HUDEP-2 (cell line): ENCODE results near the gene ZNF341.
A peak's percentile ranks its signal among the peaks of the same experiment; 100 is the strongest.

ENCODE experiments used
- DNase-seq, 76 experiments: peaks; one replicate each; lab custom pipeline; 2025; ENCODE audit not compliant: unreplicated experiment in 76 of 76; lab: John Stamatoyannopoulos, UW

Gene ZNF341

DNA sequence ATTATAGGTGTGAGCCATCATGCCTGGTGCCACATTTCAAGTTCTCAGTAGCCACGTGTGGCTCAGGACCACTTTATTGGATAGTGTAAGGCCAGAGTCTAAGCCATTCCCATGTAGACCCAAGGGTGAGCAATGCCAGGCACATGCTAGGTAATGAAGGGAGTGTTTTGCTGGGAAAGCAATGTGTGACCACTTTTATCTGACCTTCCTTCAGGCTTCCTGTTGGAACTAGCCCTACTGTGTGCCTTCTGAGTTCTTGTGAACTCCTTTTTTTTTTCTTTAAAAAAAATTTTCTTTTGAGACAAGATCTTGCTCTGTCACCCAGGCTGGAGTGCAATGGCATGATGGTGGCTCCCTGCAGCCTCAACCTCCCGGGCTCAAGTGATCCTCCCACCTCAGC, 33.3 kb downstream of the ZNF341 start:
- DNase-seq = no peak

DNA sequence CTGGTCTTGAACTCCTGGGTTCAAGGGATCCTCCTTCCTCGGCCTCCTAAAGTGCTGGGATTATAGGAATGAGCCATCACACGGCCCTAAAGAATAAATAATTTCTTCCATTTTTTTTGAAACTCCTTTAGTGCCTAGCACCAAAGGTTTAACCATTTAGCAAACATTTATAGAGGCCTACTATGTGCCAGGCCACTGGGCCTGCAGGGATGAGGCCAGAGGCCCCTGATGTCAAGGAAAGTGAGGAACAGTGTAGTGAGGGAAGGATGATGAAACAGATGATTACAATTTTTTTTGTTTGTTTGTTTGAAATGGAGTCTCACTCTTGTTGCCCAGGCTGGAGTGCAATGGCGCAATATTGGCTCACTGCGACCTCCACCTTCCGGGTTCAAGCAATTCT, 33.8 kb downstream of the ZNF341 start:
- no peak for DNase-seq

DNA sequence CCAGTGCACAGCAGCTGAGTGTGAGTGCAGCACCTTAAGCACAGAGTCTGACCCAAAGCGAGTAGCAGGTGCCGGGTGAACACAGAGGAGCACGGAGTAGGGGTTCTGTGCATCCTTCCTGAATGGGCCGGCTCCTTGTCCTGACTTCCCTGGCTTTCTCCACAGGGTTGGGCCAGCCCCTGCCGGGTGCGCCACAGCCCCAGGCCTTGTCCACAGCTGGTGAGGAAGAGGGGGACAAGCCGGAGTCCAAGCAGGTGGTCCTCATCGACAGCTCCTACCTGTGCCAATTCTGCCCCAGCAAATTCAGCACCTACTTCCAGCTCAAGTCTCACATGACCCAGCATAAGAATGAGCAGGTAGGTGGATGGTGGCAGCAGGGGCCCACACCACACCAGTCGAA, 34.9 kb downstream of the ZNF341 start:
- no peak for DNase-seq

DNA sequence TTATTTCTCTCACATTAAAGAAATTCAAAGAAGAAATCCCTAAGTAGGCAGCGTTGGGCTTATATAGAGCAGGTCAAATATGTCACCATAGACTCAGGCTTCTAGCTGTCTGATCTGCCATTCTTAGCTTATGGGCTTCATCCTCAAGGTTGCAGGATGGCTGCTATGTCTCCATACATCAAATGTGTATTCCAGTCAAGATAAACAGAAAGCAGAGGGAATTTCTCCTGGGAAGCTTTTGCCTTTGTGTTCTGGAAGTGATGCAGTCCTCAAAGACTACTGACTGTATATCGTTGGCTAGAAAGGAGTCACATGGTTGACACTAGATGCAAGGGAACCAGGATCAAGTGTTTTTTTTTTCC, 36.0 kb downstream of the ZNF341 start:
- no peak for DNase-seq

DNA sequence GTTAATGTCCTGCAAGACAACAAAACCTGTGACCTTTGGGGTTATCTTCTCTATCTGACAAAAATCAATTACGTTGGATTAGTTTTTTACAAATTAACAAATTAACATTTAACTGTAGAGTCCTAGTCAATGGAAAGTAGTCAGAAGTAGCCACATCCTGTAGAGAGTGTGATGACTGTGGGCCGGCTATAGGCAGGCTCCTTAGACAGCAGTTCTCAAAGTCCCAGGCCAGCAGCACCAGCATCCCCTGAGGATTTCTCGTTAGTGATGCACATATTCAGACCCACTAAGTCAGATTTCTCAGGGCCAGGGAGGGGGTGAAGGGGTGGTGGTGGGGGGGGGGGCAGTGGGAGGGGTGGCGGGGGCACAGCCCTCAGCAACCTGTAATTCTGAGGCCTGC, 37.2 kb downstream of the ZNF341 start:
- no peak for DNase-seq

DNA sequence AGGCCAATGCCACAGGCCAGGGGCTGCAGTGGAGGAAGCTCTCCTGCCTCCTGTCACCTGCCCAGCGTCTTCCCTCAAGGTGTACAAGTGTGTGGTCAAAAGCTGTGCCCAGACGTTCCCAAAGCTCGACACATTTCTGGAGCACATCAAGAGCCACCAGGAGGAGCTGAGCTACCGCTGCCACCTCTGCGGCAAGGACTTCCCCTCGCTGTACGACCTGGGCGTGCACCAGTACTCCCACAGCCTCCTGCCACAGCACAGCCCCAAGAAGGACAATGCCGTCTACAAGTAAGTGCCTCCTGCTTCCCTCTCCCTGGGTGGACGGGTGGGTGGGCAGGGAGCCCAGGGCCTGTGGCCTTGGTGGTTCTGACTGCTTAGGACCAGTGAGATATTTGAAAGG, 38.2 kb downstream of the ZNF341 start:
- DNase-seq = peak in 5 of 76 experiments; percentile 5 to 24 (median 14)

DNA sequence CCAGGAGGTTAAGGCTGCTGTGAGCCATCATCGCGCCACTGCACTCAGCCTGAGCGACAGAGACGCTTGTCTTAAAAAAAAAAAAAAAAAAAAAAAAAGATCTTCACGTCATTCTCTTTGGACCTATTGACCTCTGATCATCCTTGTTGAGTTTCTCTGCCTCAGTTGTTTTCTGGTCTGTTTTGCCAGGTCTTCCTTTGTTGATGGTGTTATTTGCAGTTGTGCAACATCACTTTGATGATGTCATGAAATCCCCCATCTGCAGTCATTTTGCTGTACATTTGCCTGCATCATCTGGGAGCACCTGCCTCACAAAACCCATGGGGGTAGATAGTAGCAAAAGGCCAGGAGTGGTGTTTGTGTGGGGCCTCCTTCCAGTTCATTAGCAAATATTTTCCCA, 40.1 kb downstream of the ZNF341 start:
- DNase-seq = no peak

DNA sequence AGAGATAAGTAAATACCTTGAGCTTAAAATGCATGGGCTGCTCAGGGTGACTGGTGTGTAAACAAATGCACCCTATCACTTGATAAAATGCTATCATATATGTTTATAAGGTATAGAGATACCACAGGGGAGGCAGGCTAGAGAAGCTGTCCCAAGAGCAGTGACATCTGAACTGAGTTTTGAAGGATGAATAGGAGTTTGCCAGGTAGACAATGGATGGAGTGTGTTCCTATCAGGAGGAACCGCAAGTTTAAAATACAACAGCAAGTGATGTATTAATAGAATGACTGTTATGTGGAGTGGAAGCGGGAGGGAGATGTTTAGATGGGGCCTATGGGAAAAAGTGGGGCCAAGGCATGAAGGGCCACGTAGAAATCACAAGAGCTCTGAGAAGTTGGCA, 40.6 kb downstream of the ZNF341 start:
- DNase-seq = no peak

DNA sequence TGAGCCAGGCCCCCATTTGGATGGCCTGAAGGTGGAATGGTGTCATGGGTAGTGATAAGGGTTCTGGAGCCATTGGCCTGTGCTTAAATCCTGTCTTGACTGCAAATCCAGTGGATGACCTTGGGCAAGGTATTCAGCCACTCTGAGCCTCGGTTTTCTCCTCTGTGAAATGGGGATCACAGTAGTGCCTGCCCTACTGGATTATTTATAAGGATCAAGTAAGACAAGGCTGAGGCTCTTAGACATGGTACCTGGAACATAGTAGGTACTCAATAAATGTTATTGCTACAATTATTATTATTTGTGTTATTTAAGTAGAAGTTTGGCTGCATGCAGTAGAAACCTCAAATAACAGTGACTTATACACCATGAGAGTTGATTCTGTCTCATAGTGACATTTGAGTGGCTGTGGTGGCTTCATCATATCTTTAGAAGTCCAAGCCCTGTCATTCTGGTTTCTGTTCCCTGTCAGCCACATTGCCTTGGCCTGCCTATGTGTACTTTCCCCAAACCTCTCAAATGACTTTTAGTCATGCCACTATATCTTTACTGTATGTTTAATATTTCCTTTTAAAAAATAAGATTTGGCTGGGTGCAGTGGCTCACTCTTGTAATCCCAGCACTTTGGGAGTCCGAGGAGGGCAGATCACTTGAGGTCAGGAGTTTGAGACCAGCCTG, 41.8 kb downstream of the ZNF341 start:
- DNase-seq = no peak

DNA sequence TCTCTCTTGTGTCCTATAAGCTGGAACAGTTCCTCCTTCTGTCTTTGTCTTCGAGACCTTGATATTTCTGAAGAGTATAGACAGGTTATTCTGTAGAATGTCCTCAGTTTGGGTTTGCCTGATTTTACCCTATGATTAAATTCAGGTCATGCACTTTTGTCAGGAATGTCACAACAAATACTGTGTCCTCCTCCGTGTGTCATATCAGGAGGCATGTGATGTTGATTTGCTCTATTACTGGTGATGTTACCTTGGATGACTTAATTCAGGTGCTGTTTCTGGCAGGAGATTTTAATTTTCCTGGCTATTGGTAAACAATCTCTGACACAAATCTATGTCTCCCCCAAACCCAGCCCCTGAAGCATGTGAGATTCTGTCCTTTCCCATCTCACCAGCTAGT, 46.0 kb downstream of the ZNF341 start:
- no peak for DNase-seq

DNA sequence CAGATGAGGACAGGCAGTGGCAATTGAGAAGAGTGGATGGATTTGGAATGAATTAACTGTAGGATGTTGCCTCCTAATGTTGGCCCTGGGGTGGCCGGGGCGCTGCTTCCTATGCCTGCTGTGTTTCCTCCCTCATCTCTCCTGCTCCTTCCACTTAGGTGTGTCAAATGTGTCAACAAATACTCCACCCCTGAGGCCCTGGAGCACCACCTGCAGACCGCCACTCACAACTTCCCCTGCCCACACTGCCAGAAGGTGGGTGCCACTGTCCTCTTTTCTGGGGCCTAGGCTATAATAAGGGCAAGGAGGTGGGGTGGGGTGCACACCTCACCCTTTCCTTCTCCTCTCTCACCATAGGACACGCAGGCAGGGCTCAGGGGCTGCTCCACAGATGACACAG, 49.3 kb downstream of the ZNF341 start:
- DNase-seq = no peak

DNA sequence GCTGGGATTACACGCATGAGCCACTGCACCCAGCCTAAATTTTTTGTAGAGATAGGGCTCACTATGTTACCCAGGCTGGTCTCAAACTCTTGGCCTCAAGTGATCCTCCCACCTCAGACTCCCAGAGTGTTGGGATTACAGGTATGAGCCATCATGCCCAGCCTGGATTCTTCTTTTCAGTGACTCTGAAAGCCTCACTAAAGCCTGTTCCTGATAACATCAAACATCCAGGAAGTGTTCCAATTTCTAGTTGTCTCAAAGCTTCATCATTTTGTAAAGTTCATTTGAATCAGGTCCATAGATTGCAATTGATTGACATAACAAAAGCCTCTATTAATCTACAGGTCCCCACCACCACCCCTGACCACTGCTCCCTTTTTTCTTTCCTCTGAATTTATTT, 50.1 kb downstream of the ZNF341 start:
- DNase-seq = no peak

DNA sequence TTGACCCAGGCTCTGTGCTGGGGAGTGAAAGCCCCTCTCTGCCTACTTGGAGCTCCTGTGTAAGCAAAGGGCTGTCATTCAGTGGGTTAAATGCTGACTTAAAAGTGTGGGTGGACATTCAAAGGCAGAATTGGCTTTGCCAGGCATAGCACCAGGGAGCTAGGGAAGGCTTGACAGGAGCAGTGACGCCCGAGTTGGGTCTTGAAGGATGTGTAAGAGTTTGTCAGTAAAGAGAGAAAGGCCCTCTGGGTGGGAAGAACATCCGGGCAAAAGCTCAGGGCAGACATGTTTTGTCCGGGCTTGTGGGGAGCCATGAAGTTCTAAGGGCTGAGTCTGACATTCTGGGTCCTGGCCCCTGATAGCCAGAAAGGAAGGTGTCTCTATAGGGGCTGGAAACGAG, 51.5 kb downstream of the ZNF341 start:
- no peak for DNase-seq

DNA sequence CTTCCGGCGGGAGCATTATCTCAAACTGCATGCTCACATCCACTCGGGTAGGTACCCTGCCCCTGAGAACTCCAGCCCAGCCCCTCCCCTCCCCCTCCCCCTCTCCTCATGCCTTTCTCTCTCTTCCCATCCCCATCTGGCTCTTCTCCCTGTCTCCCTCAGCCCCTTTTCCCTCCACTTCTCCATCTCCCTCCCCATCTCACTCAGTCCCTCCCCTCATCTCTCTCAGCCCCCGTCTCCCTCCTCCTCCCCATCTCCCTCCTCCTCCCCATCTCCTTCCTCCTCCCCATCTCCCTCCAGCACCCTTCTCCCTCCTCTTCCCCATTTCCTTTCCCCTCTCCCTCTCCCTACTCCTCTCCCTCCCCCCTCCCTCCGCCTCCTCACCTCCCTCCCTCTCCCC, 52.0 kb downstream of the ZNF341 start:
- no peak for DNase-seq

DNA sequence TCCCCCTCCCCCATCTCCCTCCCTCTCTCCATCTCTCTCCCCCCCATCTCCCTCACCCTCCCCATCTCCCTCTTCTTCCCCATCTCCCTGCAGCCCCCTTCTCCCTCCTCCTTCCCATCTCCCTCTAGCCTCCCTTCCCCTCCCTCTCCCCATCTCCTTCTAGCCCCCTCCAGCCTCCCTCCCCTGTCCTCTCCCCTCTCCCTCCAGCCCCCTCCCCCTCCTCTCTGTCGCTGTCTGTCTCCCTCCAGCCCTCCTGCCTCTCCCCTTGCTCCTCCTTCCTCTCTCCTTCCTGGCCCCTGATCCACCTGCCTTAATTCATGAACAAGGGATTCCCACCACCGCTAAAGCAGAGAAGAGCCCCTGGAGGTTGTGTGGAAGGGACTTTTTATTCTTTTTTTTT, 52.4 kb downstream of the ZNF341 start:
- no peak for DNase-seq

DNA sequence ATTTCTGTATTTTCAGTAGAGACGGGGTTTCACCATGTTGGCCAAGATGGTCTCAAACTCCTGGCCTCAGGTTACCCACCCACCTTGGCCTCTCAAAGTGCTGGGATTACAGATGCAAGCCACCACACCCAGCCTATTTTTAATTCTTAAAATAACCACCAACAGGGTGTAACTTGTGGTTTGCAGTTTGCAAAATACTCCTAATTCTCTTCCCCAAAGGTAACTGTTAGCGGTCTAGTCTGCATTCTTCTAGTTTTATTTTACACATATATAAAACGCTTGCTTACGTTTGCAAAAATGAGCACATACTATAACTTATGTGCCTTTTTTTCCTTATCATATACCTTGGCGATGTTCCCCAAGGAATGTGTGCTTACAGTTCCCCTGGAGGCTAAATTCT, 53.7 kb downstream of the ZNF341 start:
- DNase-seq = no peak

DNA sequence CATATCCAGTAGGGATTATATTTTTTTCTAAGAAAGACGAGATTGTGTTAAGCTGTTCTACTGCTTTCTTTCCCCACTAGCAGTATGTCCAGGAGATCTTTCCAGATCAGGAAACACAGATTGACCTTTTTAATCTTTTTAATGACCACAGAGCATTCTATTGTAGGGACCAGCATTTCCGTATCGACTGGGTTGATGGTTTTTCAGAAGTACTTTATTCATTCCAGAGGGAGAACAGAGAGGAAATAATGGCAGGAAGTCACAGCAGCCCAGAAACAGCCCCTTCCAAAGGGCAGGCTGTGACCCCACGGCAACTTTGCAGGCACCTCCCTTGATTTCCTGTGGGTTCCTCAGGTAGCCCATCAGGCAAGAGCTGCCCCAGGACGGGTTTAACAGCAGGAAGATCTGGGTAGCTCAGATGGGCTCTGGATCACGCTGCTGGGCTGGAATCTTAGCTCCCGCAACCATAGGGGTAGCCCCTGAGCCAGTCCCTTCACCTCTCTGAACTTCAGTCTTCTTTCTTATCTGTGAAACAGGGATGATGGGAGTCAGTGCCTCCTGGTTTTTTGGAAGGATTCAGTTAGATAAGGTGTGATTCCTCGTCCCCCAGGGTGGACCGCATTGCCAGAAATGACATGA, 55.6 kb downstream of the ZNF341 start:
- no peak for DNase-seq

DNA sequence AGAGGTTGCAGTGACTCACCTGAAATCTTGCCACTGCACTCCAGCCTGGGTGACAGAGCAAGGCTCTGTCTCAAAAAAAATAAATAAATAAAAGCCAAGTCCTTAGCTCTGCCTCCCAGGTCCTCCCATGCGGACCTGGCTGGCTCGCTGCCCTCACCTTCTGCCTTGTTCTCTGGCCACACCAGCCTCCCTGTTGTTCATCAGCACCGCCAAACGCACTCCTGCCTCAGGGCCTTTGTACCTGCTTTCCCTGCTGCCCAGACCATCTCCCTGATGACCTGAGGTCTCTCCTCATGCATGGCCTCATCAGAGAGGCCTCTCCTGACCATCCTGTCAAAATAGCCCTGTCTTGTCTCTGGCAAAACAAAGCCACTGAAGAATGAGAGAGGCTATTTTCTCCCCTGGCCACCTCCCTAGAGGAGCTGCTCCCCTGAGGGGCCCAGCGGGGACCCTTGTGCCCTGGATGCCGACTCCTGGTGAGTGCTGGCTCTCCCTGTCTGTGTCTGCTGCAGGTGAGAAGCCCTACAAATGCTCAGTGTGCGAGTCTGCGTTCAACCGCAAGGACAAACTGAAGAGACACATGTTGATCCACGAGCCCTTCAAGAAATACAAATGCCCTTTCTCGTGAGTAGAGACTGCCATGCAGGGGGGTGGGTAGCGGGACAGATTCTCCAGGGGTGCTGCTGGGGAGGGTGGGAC, 56.7 kb downstream of the ZNF341 start:
- DNase-seq = no peak

DNA sequence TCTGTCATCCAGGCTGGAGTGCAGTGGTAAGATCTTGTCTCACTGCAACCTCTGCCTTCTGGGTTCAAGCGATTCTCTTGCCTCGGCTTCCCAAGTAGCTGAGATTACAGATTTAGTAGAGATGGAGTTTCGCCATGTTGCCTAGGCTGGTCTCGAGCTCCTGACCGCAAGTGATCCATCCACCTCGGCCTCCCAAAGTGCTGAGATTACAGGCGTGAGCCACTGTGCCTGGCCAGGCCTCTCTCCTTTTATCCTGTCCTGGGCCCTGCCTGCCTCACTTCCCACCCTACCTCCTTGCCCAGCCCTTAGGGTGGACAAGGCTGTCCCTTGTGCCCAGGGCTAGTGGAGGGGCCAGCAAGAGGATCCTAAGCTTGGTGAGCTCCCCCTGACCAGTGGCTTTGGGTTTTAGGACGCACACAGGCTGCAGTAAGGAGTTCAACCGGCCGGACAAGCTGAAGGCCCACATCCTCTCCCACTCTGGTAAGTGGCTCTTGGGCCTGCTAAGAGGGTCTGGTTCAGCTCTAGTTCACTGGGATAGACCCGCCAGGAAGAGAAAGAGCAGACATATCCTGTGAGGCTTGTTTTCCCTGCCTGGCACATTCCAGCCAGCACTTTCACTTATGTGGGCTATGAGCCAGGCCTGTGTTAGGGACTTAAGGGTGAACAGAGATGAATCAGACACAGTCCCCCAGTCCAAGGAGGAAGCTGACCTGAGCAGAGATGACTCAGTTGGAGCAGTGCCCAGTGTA, 57.5 kb downstream of the ZNF341 start:
- peak in 3 of 76 experiments; percentile 5 to 20 (median 11) for DNase-seq

DNA sequence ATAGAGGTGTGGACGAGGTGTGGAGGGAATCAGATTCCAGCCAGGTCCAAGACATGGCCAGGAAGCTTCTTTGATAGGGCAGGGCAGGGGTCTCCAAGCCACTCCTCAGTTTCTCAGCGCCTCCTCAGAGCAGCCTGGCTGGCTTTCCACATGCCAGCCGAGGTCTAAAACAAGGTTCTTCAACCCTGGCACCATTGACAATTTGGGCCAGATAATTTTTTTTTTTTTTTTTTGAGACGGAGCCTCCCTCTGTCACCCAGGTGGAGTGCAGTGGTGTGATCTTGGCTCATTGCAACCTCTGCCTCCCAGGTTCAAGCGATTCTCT, 58.0 kb downstream of the ZNF341 start:
- DNase-seq = peak in 1 of 76 experiments; percentile 1

DNA sequence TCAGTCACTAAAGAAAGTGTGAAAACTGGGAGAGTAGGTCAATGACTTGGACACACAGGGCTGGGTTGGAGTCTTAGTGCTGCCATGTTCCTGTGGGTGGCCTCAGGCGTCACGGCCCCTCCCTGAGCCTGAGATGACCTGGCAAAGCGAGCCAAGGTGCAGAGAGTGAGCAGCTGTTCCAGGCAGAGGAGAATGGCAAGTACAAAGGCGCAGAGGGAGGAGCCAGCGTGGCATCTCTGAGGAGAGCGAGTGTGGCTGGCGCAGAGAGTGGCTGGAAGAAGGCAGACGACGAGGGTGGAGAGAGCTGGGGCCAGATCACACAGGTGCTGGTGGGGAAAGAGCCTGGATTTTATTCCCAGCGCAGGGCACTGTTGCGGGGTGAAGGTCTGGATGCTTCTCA, 58.8 kb downstream of the ZNF341 start:
- no peak for DNase-seq

DNA sequence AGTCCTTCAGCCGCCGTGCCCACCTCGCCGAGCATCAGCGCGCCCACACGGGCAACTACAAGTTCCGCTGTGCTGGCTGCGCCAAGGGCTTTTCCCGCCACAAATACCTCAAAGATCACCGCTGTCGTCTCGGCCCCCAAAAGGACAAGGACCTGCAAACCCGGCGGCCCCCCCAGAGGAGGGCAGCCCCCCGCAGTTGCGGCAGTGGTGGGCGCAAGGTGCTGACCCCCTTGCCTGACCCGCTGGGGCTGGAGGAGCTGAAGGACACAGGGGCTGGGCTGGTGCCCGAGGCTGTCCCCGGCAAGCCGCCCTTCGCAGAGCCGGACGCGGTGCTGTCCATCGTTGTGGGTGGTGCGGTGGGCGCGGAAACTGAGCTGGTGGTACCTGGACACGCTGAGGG, 59.2 kb downstream of the ZNF341 start:
- DNase-seq = no peak
